NT2/D1 (cell line): ENCODE measurements around the gene FOXC2.

Experiments used
- SUZ12 ChIP-seq: IDR thresholded peaks from 2 replicates; pipeline ENCODE4 v1.6.1; 2011; ENCODE audit not compliant: insufficient read length, insufficient read depth; ENCODE audit errors: extremely low read depth
- YY1 ChIP-seq: IDR thresholded peaks from 2 replicates; pipeline ENCODE4 v1.6.1; 2011; ENCODE audit not compliant: insufficient read length, insufficient read depth
- ZNF274 ChIP-seq: IDR thresholded peaks from 2 replicates; pipeline ENCODE4 v1.6.1; 2011; ENCODE audit warnings: mild to moderate bottlenecking, low read depth, low read length

- TF ChIP-seq ZNF274 (no peak), SUZ12 (no peak), YY1 (no peak)
These were observed 19.3 kb upstream of the FOXC2 start for GRCh38 chr16:86547286-86547685.
